Ishikawa (cell line): ENCODE measurements around the gene BCDIN3D.

ENCODE experiments used
- CEBPB ChIP-seq: IDR thresholded peaks from 2 replicates; pipeline ENCODE4 v1.6.1; 2012
- EP300 ChIP-seq: IDR thresholded peaks from 2 replicates; pipeline ENCODE4 v1.6.1; 2012; ENCODE audit warnings: borderline replicate concordance
- TEAD4 ChIP-seq: IDR thresholded peaks from 2 replicates; pipeline ENCODE4 v1.6.1; 2012
- ZBTB7A ChIP-seq: IDR thresholded peaks from 2 replicates; pipeline ENCODE4 v1.6.1; 2012; ENCODE audit warnings: low read depth
- TF ChIP-seq, protein P1 (sequence below): IDR thresholded peaks from 2 replicates; pipeline ENCODE4 v1.6.1; 2012

DNA sequence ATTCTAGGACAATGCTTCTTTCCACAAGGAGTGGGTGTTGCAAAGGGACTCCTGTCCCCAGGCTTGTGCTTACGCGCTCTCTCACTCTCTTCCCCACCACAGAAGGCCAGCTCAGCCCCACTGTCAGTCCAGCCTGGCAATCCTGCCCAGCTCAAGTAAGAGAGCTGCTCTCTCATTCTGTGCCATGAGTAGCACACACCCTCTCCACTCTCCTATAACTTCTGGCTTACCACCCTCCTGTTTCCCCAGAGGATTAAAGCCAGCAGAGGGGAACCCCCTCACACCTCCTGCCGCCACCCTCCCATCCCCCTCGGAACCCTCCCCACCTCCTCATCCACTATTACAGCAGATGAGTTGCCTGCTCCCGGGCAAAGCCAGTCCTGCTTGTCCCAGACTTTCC, 31.8 kb downstream of the BCDIN3D start:
- TF ChIP-seq, protein P1, sequence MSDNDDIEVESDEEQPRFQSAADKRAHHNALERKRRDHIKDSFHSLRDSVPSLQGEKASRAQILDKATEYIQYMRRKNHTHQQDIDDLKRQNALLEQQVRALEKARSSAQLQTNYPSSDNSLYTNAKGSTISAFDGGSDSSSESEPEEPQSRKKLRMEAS: no peak
- no peak for TF ChIP-seq EP300
- no peak for TF ChIP-seq TEAD4
- TF ChIP-seq CEBPB: no peak
- TF ChIP-seq ZBTB7A: no peak
